RPMI7951 (cell line): ENCODE data around the gene TP53AIP1. TPM values are rescaled to one million over a fixed set of nuclear protein-coding genes. Genes with fewer than 3 reads are reported as not detected.

Experiments
- DNase-seq: peaks from one replicate; pipeline ENCODE4 v3.0.0-alpha.2; 2012; ENCODE audit warnings: low read depth
- total RNA-seq: library from RNA; depleted of rRNA; stranded (reverse); fragments of >200 nt; shearing (Covaris generic); gene quantifications from 2 replicates; pipeline ENCODE4 v1.2.3, GENCODE V29; 2014; rRNA removed

The TP53AIP1 gene
- not detected in 2 replicates for total RNA-seq

DNA sequence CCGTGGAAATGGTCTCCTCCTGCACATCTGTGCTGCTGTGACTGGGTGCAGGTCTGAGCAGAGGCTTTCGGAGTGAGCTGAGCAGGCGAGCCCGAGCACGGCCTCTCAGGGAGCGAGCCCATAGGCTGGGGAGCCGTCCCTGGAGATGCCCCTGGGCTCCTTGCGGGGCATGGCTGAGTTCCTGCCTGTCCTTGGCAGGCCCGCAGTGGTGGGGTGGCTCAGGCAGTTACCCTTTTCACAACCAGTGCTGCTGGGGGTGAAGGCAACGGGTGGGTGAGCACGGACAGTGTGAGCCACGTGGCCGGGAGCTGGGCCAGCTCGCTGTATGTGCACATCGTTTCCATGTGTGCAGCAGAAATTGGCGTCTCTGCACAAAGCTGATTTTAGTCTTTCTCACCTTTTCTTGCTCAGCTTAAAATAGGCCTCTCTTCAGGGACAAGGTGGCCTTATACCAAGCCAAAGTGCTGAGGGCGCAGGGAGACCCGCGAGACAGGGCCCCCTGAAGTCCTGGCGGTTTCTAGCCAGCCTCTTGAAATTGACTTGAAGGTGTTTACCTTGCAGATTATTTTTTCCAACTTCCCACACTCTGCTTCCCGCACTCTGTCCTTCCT is at the start of gene TP53AIP1:
TSS of gene TP53AIP1 (minus strand) at position 55 of the 611 bp plus-strand sequence. CDS start 5,053 bp downstream, outside the sequence.
- DNase-seq, result no peak

DNA sequence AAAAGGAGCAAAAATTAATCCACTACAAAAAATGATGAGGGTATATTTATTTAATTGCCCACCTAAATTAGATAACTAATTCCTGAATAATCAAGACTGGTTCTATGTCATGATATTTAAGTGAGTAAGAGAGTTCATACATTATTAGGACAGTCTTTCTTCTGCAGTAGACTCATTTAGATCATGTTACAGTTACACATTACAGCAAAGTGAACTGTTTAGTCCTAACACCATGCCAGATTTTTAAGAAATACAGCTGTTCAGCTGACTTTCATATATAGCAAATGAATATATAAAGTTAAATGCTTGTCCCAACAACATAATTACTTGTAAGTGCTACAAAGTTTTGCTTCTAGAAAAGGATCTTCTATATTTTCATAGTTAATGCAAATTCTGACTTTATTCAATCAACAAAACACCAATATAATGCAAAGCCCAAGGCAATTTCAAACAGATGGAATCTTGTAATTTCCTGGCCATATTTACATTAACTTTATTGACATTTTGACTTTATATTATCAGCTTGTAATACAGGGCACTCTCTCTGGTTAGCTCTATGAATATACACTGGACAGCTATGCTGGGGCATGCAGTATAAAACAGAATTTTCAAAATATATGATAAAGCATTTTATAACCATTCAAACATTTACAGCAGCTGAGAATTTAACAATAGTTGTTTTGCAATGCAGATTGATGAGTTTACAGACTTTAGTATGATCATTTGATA is 45.7 kb upstream of the TP53AIP1 start:
- DNase-seq, result no peak

DNA sequence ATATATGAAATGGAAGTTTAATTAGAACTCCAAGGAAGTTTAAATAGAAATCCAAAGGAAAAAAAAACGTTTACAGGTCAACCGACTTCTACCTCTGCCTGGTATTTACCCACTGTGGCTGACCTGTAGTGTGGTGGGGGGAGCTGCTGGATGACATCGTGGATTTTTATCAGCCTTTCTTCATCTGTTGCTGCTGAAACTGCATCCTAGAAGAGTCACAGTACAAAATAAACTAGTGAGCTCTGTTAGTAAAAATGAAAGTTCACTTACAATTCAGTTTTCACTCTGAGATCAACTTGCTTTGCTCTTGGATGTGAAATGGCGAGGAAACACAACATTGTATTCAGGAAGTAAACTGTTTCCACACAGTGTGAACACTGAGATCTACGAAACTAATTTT is 43.2 kb upstream of the TP53AIP1 start:
- no peak for DNase-seq

DNA sequence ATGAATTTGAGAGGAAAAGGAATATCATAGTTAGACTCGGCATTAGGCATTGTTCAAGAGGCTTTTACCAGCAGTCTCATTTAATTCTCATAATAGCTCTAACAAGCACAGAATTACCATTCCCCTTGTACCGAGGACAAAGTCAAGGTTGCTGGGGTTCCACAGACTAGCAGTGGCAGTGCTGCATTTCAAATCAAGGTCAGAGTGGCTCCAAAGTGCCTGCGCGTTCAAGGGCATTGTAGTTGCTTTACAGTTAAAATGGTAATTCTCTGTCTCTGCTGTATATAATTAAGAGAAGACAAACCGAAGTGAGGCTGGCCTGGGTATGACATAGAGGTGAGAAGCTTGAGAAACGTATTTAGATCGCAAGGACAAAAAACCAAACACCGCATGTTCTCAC is 40.4 kb upstream of the TP53AIP1 start:
- DNase-seq, result no peak

DNA sequence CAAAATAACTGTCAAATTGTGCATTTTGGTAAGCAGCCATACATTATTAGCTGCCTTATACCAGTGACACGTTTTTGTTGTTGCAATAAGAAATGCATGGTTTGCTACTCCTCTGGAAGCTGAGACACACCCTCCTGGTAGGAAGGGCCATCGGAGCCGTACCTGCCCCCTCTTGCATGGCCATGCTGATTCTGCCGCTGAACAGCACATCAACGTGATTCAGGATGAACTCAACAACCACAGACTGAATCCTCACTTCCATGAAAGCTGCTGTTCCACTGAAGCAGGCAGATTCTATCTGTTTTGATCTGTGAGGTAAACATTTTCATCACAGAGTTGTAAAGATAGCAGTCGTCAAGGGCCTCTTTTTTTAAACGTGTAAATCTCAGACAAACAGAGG is 38.6 kb upstream of the TP53AIP1 start:
- DNase-seq, result no peak

DNA sequence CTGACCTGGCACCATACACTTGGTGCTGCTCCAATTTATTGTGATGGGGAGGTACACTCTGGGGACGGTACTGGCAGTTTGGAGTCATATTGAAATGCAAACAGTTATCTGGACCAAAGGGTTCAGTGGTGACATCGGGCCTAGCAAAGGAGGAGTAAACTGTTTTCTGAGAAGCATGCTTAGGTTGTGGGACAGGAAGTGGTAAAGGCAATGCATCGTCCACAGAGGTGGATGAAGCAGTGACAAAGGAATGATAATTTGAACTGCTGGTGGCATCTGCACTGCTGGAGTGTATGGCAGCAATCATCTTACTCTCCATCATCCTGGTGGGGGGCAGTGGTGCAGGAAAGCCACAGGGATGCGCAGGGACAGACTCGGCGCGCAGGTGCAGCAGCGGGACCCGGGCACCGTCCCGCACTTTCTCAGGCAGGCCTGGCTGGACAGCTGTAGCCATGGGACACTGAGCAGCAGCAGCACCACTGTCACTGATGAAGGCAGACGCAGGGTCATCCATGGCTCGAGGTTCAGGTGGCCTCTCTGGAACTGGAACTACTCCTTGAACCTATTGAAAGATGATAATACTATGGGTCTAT is 28.0 kb upstream of the TP53AIP1 start:
- DNase-seq, result no peak

GRCh38 chr11:128968916-128969315 is 26.2 kb upstream of the TP53AIP1 start:
- DNase-seq, result no peak

GRCh38 chr11:128967578-128967977 is 24.9 kb upstream of the TP53AIP1 start:
- no peak for DNase-seq

DNA sequence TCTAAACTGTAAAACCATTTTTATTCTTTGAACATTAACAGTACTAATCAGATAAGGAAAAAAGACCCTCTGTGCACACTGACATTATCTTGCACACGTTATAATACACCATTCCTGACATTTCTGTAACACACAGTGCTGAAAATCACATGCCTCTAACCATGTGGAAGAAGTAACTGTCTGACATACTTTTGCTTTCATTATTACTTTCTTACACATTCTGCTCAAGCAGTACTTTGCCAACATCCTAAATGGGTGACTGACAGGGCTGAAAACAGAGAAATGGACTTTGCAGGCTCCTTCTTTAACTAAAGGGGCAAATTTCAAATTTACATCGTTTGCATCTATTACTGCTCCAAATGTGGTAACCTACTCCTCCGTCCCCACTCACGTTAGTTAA is 22.8 kb upstream of the TP53AIP1 start:
- DNase-seq, result peak; percentile 8

DNA sequence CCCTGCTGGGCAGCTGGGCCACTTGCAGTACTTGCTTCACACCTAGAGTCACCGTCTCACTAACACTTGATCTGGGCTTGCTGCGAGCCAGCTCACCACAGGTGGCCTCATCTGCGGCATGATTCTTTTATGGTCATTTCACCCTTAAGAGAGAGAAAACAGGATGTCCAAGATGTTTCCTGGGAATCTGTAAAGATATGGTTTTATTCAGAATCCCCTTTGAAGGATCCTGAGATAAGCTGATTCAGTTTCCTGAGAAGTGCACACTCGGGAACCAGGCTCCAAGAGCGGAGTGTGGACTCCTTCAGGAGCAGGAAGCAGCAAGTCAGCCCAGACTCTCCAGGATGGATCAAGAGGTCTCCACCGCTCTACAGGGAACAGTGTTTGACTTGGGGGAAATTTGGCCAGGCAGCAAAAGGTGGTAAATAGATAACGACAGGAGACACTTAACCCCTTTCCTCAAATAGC is 21.8 kb upstream of the TP53AIP1 start:
- DNase-seq, result no peak

DNA sequence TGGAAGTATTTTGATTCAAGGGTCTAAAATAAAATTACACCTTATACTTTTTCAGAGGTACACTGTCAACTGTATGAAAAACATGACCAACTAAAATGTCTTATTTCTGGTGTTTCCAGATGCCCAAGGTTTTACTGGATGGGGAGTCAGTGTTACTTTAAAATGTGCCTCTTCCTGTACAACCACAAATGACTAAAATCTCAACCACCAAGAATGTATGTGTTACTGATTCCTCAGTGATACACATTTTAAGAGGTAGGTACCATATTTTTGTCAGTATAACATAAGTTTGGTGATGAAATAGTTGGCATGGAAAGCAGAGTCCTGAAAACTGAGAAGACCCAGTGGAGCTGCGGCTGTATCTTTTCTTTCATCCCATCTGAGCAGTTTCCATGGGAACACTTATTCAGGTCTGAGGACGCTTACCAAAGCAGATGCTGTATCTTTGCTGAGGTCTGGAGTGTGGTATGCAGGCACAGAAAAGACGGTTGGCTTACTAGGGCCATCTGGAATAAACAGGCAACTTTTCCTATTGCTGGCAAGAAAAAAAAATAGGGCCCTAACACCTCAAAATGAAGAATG is 21.2 kb upstream of the TP53AIP1 start:
- no peak for DNase-seq

- no peak for DNase-seq
Measured at GRCh38 chr11:128962896-128963295, 20.2 kb upstream of the TP53AIP1 start.

GRCh38 chr11:128961645-128962044 is 19.0 kb upstream of the TP53AIP1 start:
- no peak for DNase-seq

GRCh38 chr11:128957202-128957482 is 14.5 kb upstream of the TP53AIP1 start:
- DNase-seq, result no peak

DNA sequence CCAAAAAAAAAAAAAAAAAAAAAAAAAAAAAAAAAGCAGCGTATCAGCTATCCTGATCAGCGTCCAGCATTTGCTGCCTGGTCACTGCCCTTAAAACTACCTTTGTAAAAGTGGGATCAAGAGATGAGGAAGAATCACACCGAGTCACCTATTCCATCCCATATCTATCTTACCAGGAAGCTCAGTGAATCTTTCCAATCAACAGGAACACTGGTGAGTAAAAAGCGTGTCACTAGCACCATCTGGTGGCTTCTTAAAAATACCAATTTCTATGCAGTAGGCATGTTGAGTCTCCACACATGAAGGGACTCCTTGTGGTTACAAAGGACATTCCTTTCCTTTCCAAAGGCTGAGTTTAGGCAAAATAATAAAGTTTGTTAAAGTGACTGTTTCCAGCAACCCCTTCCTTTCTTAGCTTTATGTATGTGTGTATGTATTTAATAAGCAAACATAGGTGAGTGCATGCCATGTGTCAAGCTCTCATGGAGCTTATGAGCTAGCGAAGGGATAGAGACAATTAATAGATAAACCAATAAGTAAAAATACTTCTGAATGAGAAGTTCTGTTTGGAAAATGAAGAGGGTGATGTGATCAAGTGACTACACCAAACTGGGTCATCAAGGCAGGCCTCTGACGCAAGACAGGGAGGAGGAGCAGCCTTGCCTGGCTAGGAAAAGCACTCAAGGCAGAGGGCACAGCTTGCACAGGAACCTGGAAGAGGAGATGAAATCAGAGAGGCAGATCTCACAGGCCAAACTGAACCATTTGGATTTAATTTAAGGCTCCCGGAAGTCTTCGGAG is 13.9 kb upstream of the TP53AIP1 start:
- peak; percentile 72 for DNase-seq

DNA sequence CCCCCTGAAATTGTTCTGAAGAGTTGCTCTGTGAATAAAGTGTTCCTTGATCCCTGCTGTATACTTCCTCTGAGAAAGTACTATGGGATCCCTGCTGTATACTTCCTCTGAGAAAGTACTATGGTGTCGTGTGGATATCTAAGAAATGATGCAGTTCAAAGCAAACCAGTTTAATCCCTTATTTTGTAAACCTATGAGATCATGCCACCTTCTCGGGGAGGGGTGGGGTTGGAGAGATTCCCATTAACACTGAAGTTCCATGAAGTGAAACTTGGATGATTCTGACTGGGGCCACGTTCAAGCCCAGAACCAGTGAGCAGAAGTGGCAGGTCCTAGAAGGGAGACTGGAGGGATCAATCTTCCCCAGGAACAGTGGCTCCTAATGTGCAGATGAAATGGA is 13.0 kb upstream of the TP53AIP1 start:
- no peak for DNase-seq

- no peak for DNase-seq
Measured at GRCh38 chr11:128953151-128953550, 10.5 kb upstream of the TP53AIP1 start.

DNA sequence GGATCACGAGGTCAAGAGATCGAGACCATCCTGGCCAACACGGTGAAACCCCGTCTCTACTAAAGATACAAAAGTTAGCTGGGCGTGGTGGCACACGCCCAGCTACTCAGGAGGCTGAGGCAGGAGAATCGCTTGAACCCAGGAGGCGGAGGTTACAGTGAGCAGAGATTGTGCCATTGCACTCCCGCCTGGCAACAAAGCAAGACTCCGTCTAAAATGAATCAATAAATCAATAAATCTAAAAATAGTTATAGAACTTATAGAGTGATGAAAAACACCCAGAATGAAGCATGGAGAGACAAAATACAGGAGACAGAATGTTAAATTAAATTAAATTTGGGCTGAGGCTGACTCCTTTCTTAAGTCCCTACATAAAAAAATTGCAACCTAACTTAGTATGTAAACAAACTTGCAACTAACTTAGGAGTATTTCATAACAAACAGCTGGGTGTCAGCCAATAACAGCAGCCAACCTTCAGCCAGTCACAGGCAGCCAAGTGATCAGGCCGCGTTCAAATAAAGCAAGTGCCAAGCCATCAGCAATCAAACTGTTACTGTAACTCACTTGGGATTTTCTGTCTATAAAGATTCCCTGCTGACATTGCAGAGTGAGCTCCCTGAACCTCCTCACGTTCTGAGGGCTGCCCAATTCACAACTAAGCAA is 7.3 kb upstream of the TP53AIP1 start:
- DNase-seq, result no peak

GRCh38 chr11:128948583-128948982 is 5.9 kb upstream of the TP53AIP1 start:
- peak; percentile 26 for DNase-seq

DNA sequence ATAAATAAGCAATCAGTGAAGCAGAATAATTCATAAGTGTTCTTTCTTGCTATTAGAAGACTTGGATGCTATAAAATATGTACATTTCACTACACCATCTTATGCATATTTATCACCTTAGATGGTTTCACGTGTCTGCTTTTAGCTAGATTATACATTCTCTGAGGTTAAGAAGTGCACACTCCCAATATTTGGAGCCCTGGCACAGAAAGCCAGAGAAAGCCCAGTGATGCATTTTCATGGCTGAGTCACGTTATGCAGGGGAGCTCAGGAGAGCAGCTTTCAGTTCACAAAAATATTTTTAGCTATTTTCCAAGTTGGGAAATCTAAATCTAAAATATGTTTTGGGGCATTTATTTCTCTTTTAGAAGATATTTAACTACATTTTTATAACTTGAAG is 5.1 kb upstream of the TP53AIP1 start:
- no peak for DNase-seq

GRCh38 chr11:128946648-128947047 is 4.0 kb upstream of the TP53AIP1 start:
- no peak for DNase-seq
